Stomach (tissue), 9 donors: ENCODE results near the gene PDK2. TPM values are rescaled to one million over a fixed set of nuclear protein-coding genes. Genes with fewer than 3 reads are reported as not detected.
A peak's percentile ranks its signal among the peaks of the same experiment; 100 is the strongest.

Experiments
- DNase-seq, 2 donors: peaks; one replicate each; pipeline versions ENCODE4 v3.0.0 to v3.0.0-alpha.2; 2013 to 2019
- H3K27ac ChIP-seq, 5 donors: fragments of 200-600 bp in 4 of 5; sonication (generic) in 4 of 5; one replicate each; pipeline ENCODE4 v1.5.1; 2013 to 2019; ENCODE audit warnings: mild to moderate bottlenecking in 1 of 5, moderate library complexity in 1 of 5
- H3K27me3 ChIP-seq, 3 donors: fragments of 200-600 bp; sonication (generic); one replicate each; pipeline ENCODE4 v1.5.1; 2017 to 2019; ENCODE audit warnings: mixed run types in 1 of 3
- H3K36me3 ChIP-seq, 4 donors: fragments of 200-600 bp; sonication (generic); 1 replicate in 3 of 4; 2 replicates in 1 of 4; pipeline ENCODE4 v1.5.1; 2016 to 2019
- H3K4me1 ChIP-seq, 4 donors: fragments of 200-600 bp; sonication (generic); one replicate each; pipeline ENCODE4 v1.5.1; 2016 to 2019
- H3K4me3 ChIP-seq, 4 donors: fragments of 200-600 bp; sonication (generic) in 3 of 4; one replicate each; pipeline ENCODE4 v1.5.1; 2016 to 2019; ENCODE audit warnings: mild to moderate bottlenecking in 1 of 4
- H3K9me3 ChIP-seq, 4 donors: fragments of 200-600 bp; sonication (generic); one replicate each; pipeline ENCODE4 v1.5.1; 2016 to 2019
- CTCF ChIP-seq, 7 experiments: fragments of 450-650 bp in 4 of 7; fragments of 200-600 bp in 3 of 7; sonication (generic) in 3 of 7; IDR thresholded peaks; one replicate each; pipeline ENCODE4 v1.5.1; 2016 to 2019; ENCODE audit warnings: antibody characterized with exemption in 7 of 7, control low read depth in 2 of 7, mild to moderate bottlenecking in 1 of 7
- EP300 ChIP-seq: sonication (generic); formaldehyde crosslinking; IDR thresholded peaks from one replicate; pipeline ENCODE4 v1.6.1; 2017; ENCODE audit warnings: antibody characterized with exemption
- POLR2A ChIP-seq, 4 donors: fragments of 450-650 bp; IDR thresholded peaks; one replicate each; pipeline ENCODE4 v1.6.1; 2016; ENCODE audit warnings: antibody characterized with exemption in 4 of 4, control low read depth in 2 of 4, mild to moderate bottlenecking in 1 of 4, moderate library complexity in 1 of 4
- POLR2AphosphoS5 ChIP-seq, 3 donors: sonication (generic); formaldehyde crosslinking; IDR thresholded peaks; one replicate each; pipeline ENCODE4 v1.6.1; 2016; ENCODE audit warnings: antibody characterized with exemption in 3 of 3
- WGBS, 5 donors: extraction: QIAGEN DNeasy Blood & Tissue Kit in 3 of 5; methylation state at CpG; one replicate each; pipeline versions ENCODE4 v1.1.5 to v1.1.7; 2013 to 2018; 5-methylcytosine and 5-hydroxymethylcytosine counted together
- intact Hi-C: fragments of 100-400 bp; cut with DNase I; formaldehyde crosslinking; loops from one replicate; pipeline ENCODE4 v1.15.1; 2023; ENCODE audit warnings: low total_unique reads
- polyA plus RNA-seq, 3 donors: library from polyadenylated mRNA; stranded (reverse); fragments of 200-250 nt; gene quantifications; one replicate each; pipeline ENCODE4 v1.2.3, GENCODE V29; 2013
- total RNA-seq, 5 donors: library from RNA; depleted of rRNA; stranded (reverse); fragments of >200 nt; gene quantifications; one replicate each; pipeline versions ENCODE4 v1.1.0 to v1.2.3, GENCODE V29; 2014 to 2016
- donor health status: healthy with polysubstance abuse.
- donor health status: Bipolar disorder and iron deficiency.
- donor health status: healthy.

PDK2 gene
- total and polyA plus RNA-seq, 8 donors: 4.6 to 255 (median 20.4) TPM

GRCh38 chr17:50047083-50047482 lies 48.1 kb upstream of the PDK2 start:
- Histone ChIP-seq H3K4me1 (peaks cover 32 to 74% (median 39%) of the 10 kb centered on the region in 4 donors), H3K27me3 (no peaks in the 10 kb centered on the region), H3K4me3 (no peak overlapping the region), H3K27ac (peak overlapping the region in 1 of 5 donors; percentile 52), H3K9me3 (no peaks in the 10 kb centered on the region), H3K36me3 (no peaks in the 10 kb centered on the region)
- DNase-seq: no peak
- TF ChIP-seq POLR2AphosphoS5 (IDR thresholded peaks at IDR 0.05) (no peak), CTCF (IDR thresholded peaks at IDR 0.05) (no peak)
- intact Hi-C loops: no loop called here
- 89 to 96% (median 92%) methylated on average over 6 of the region's 6 CpGs for WGBS, 5 donors

GRCh38 chr17:50047488-50048126 lies 47.5 kb upstream of the PDK2 start:
- H3K36me3 ChIP-seq: no peaks in the 10 kb centered on the region
- peak overlapping the region in 1 of 5 donors; percentile 52 for H3K27ac ChIP-seq
- 61 to 75% (median 66%) methylated on average over 8 to 9 of the region's 9 CpGs for WGBS, 5 donors
- TF ChIP-seq POLR2AphosphoS5 (IDR thresholded peaks at IDR 0.05): no peak
- no peak for TF ChIP-seq EP300
- TF ChIP-seq CTCF (IDR thresholded peaks at IDR 0.05): no peak
- TF ChIP-seq POLR2A (IDR thresholded peaks at IDR 0.05): no peak
- H3K27me3 ChIP-seq: no peaks in the 10 kb centered on the region
- H3K9me3 ChIP-seq: no peaks in the 10 kb centered on the region
- DNase-seq: no peak
- H3K4me1 ChIP-seq: peaks cover 37 to 79% (median 44%) of the 10 kb centered on the region in 4 donors
- H3K4me3 ChIP-seq: no peak overlapping the region
- intact Hi-C loops: no loop called here

- 92 to 95% (median 94%) methylated on average over 17 of the region's 17 CpGs for WGBS, 5 donors
- Histone ChIP-seq H3K27ac (no peak overlapping the region), H3K27me3 (no peaks in the 10 kb centered on the region), H3K4me3 (no peak overlapping the region), H3K36me3 (no peaks in the 10 kb centered on the region), H3K4me1 (peaks cover 41 to 83% (median 49%) of the 10 kb centered on the region in 4 donors), H3K9me3 (no peaks in the 10 kb centered on the region)
- intact Hi-C loops: no loop called here
- DNase-seq: no peak
- TF ChIP-seq EP300: no peak
- TF ChIP-seq CTCF (IDR thresholded peaks at IDR 0.05): no peak
Measured at GRCh38 chr17:50048146-50048720, 46.9 kb upstream of the PDK2 start.

- intact Hi-C loops: no loop called here
- H3K27ac ChIP-seq: no peak overlapping the region
- H3K4me1 ChIP-seq: peaks cover 41 to 83% (median 49%) of the 10 kb centered on the region in 4 donors
- no peaks in the 10 kb centered on the region for H3K27me3 ChIP-seq
- 71 to 83% (median 75%) methylated on average over 4 of the region's 4 CpGs for WGBS, 5 donors
- no peaks in the 10 kb centered on the region for H3K36me3 ChIP-seq
- TF ChIP-seq POLR2AphosphoS5 (IDR thresholded peaks at IDR 0.05): no peak
- TF ChIP-seq CTCF (IDR thresholded peaks at IDR 0.05): no peak
- no peak for TF ChIP-seq EP300
- no peak for TF ChIP-seq POLR2A (IDR thresholded peaks at IDR 0.05)
- H3K9me3 ChIP-seq: no peaks in the 10 kb centered on the region
- H3K4me3 ChIP-seq: no peak overlapping the region
- DNase-seq: no peak
Measured at GRCh38 chr17:50048988-50049387, 46.2 kb upstream of the PDK2 start.
